Activated naive CD8-positive, alpha-beta T cell treated with anti-CD3 and anti-CD28 coated beads, Interleukin-2, amount 50 U/mL, for 24 hours (primary cell): ENCODE results near the gene SMPD2.

ENCODE experiments used
- ATAC-seq: fragments of 150-1000 bp; cut with Tn5 transposase; one replicate; pipeline ENCODE4 v1.10.0; 2021
- DNase-seq: peaks from one replicate; pipeline ENCODE4 v3.0.0; 2021
- H3K27ac Mint-ChIP-seq: one replicate; pipeline ENCODE4 v1.8.0; 2021; ENCODE audit warnings: mild to moderate bottlenecking, mixed read lengths
- H3K27me3 Mint-ChIP-seq: one replicate; pipeline ENCODE4 v1.8.0; 2021; ENCODE audit warnings: mixed read lengths
- H3K36me3 Mint-ChIP-seq: one replicate; pipeline ENCODE4 v1.8.0; 2021; ENCODE audit warnings: low read depth, mixed read lengths
- H3K4me1 Mint-ChIP-seq: one replicate; pipeline ENCODE4 v1.8.0; 2021; ENCODE audit warnings: mixed read lengths
- H3K4me3 Mint-ChIP-seq: one replicate; pipeline ENCODE4 v1.8.0; 2021; ENCODE audit warnings: mild to moderate bottlenecking, moderate library complexity, mixed read lengths
- H3K9me3 Mint-ChIP-seq: one replicate; pipeline ENCODE4 v1.8.0; 2021; ENCODE audit warnings: mixed read lengths

The SMPD2 gene

GRCh38 chr6:109461733-109462526 lies 21.4 kb downstream of the SMPD2 start:
- Mint-ChIP-seq H3K27ac (peak overlapping the region; percentile 62), H3K4me3 (no peak overlapping the region), H3K4me1 (peaks cover 73% of the 10 kb centered on the region), H3K36me3 (peaks cover 65% of the 10 kb centered on the region), H3K27me3 (no peaks in the 10 kb centered on the region), H3K9me3 (peaks cover 4% of the 10 kb centered on the region)
- no peak for ATAC-seq
- no peak for DNase-seq

GRCh38 chr6:109465772-109466171 lies 25.2 kb downstream of the SMPD2 start:
- H3K27me3 Mint-ChIP-seq = no peaks in the 10 kb centered on the region
- DNase-seq = no peak
- H3K9me3 Mint-ChIP-seq = peaks cover 4% of the 10 kb centered on the region
- peaks cover 49% of the 10 kb centered on the region for H3K4me1 Mint-ChIP-seq
- no peak overlapping the region for H3K4me3 Mint-ChIP-seq
- H3K27ac Mint-ChIP-seq = no peak overlapping the region
- H3K36me3 Mint-ChIP-seq = peaks cover 81% of the 10 kb centered on the region
- no peak for ATAC-seq

- Mint-ChIP-seq H3K36me3 (peaks cover 81% of the 10 kb centered on the region), H3K9me3 (peaks cover 4% of the 10 kb centered on the region), H3K27ac (no peak overlapping the region), H3K27me3 (no peaks in the 10 kb centered on the region), H3K4me1 (peaks cover 50% of the 10 kb centered on the region), H3K4me3 (no peak overlapping the region)
- ATAC-seq = no peak
- DNase-seq = no peak
These were observed 25.8 kb downstream of the SMPD2 start for GRCh38 chr6:109466212-109466923.

- Mint-ChIP-seq H3K36me3 (peaks cover 83% of the 10 kb centered on the region), H3K27me3 (no peaks in the 10 kb centered on the region), H3K4me3 (no peak overlapping the region), H3K4me1 (peaks cover 54% of the 10 kb centered on the region), H3K9me3 (no peaks in the 10 kb centered on the region), H3K27ac (no peak overlapping the region)
- no peak for DNase-seq
- ATAC-seq = no peak
These were observed 27.2 kb downstream of the SMPD2 start for GRCh38 chr6:109467696-109468095.

- peaks cover 81% of the 10 kb centered on the region for H3K36me3 Mint-ChIP-seq
These were observed 29.2 kb downstream of the SMPD2 start for GRCh38 chr6:109469591-109470189.

GRCh38 chr6:109471105-109471810 lies 30.7 kb downstream of the SMPD2 start:
- no peaks in the 10 kb centered on the region for H3K9me3 Mint-ChIP-seq
- peaks cover 81% of the 10 kb centered on the region for H3K36me3 Mint-ChIP-seq
- no peak overlapping the region for H3K4me3 Mint-ChIP-seq
- H3K4me1 Mint-ChIP-seq = peaks cover 61% of the 10 kb centered on the region
- H3K27ac Mint-ChIP-seq = peak overlapping the region; percentile 40
- no peaks in the 10 kb centered on the region for H3K27me3 Mint-ChIP-seq
- no peak for DNase-seq
- no peak for ATAC-seq

More at GRCh38 chr6:109469591-109470189, 29.2 kb downstream of the SMPD2 start:
- Mint-ChIP-seq H3K27me3 (no peaks in the 10 kb centered on the region), H3K4me1 (peaks cover 60% of the 10 kb centered on the region), H3K9me3 (no peaks in the 10 kb centered on the region), H3K27ac (no peak overlapping the region), H3K4me3 (no peak overlapping the region)
- DNase-seq = no peak
- no peak for ATAC-seq

- Mint-ChIP-seq H3K4me1 (peaks cover 65% of the 10 kb centered on the region), H3K4me3 (peak overlapping the region; percentile 15)
These were observed 31.8 kb downstream of the SMPD2 start for GRCh38 chr6:109472132-109472995.

GRCh38 chr6:109473120-109473519 lies 32.6 kb downstream of the SMPD2 start:
- peaks cover 68% of the 10 kb centered on the region for H3K4me1 Mint-ChIP-seq
- DNase-seq = no peak
- no peaks in the 10 kb centered on the region for H3K27me3 Mint-ChIP-seq
- H3K36me3 Mint-ChIP-seq = peaks cover 85% of the 10 kb centered on the region
- H3K27ac Mint-ChIP-seq = peak overlapping the region; percentile 70
- H3K9me3 Mint-ChIP-seq = no peaks in the 10 kb centered on the region
- H3K4me3 Mint-ChIP-seq = no peak overlapping the region
- no peak for ATAC-seq

More at GRCh38 chr6:109472132-109472995, 31.8 kb downstream of the SMPD2 start:
- Mint-ChIP-seq H3K36me3 (peaks cover 85% of the 10 kb centered on the region), H3K9me3 (no peaks in the 10 kb centered on the region), H3K27ac (peak overlapping the region; percentile 64), H3K27me3 (no peaks in the 10 kb centered on the region)
- DNase-seq (no peak), ATAC-seq (peak; percentile 33)

- peaks cover 80% of the 10 kb centered on the region for H3K4me1 Mint-ChIP-seq
- peaks cover 90% of the 10 kb centered on the region for H3K36me3 Mint-ChIP-seq
- peak overlapping the region; percentile 35 for H3K4me3 Mint-ChIP-seq
- ATAC-seq (no peak), DNase-seq (no peak)
- H3K9me3 Mint-ChIP-seq = no peaks in the 10 kb centered on the region
- peak overlapping the region; percentile 73 for H3K27ac Mint-ChIP-seq
- H3K27me3 Mint-ChIP-seq = no peaks in the 10 kb centered on the region
These were observed 34.5 kb downstream of the SMPD2 start for GRCh38 chr6:109474995-109475394.

- Mint-ChIP-seq H3K27me3 (no peaks in the 10 kb centered on the region), H3K4me3 (no peak overlapping the region), H3K27ac (peak overlapping the region; percentile 73), H3K9me3 (no peaks in the 10 kb centered on the region), H3K4me1 (peaks cover 86% of the 10 kb centered on the region), H3K36me3 (peaks cover 89% of the 10 kb centered on the region)
- ATAC-seq = no peak
- DNase-seq = no peak
These were observed 35.1 kb downstream of the SMPD2 start for GRCh38 chr6:109475625-109476024.

GRCh38 chr6:109477184-109477583 lies 36.7 kb downstream of the SMPD2 start:
- ATAC-seq (no peak), DNase-seq (no peak)
- H3K4me1 Mint-ChIP-seq = peaks cover 87% of the 10 kb centered on the region
- no peaks in the 10 kb centered on the region for H3K9me3 Mint-ChIP-seq
- peak overlapping the region; percentile 94 for H3K27ac Mint-ChIP-seq
- peak overlapping the region; percentile 96 for H3K4me3 Mint-ChIP-seq
- H3K36me3 Mint-ChIP-seq = peaks cover 87% of the 10 kb centered on the region
- H3K27me3 Mint-ChIP-seq = no peaks in the 10 kb centered on the region

GRCh38 chr6:109477725-109478124 lies 37.2 kb downstream of the SMPD2 start:
- ATAC-seq (peak; percentile 41), DNase-seq (no peak)
- Mint-ChIP-seq H3K36me3 (peaks cover 84% of the 10 kb centered on the region), H3K27me3 (no peaks in the 10 kb centered on the region), H3K27ac (peak overlapping the region; percentile 94), H3K4me3 (peak overlapping the region; percentile 96), H3K9me3 (no peaks in the 10 kb centered on the region), H3K4me1 (peaks cover 83% of the 10 kb centered on the region)

- ATAC-seq (no peak), DNase-seq (no peak)
- Mint-ChIP-seq H3K4me1 (peaks cover 77% of the 10 kb centered on the region), H3K4me3 (peak overlapping the region; percentile 96), H3K9me3 (no peaks in the 10 kb centered on the region), H3K27me3 (no peaks in the 10 kb centered on the region), H3K36me3 (peaks cover 78% of the 10 kb centered on the region), H3K27ac (peak overlapping the region; percentile 94)
These were observed 37.8 kb downstream of the SMPD2 start for GRCh38 chr6:109478222-109478805.
